ENCODE measurements around the gene ZFYVE21.

ZFYVE21 gene

DNA sequence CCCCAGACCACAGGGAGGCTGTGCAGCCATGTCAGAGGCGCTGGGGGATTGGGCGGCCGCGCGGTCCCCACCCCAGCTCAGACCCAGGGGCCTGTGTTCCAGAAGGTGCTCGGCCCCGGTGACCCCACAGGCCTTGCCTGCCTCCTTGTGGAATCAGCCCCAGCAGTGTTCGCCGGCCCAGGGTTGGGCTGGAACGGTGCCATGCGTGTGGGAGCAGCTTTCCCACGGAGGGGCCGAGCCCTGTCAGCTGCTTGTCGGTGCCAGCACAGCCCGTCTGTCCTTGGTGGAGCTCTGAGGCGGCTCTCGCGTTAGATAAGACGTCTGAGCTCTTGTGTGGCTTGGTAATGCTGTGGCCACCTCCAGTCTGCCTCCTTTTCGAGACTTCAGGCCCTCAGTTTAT is 8.5 kb downstream of the ZFYVE21 start:
- TF ChIP-seq, protein P1, sequence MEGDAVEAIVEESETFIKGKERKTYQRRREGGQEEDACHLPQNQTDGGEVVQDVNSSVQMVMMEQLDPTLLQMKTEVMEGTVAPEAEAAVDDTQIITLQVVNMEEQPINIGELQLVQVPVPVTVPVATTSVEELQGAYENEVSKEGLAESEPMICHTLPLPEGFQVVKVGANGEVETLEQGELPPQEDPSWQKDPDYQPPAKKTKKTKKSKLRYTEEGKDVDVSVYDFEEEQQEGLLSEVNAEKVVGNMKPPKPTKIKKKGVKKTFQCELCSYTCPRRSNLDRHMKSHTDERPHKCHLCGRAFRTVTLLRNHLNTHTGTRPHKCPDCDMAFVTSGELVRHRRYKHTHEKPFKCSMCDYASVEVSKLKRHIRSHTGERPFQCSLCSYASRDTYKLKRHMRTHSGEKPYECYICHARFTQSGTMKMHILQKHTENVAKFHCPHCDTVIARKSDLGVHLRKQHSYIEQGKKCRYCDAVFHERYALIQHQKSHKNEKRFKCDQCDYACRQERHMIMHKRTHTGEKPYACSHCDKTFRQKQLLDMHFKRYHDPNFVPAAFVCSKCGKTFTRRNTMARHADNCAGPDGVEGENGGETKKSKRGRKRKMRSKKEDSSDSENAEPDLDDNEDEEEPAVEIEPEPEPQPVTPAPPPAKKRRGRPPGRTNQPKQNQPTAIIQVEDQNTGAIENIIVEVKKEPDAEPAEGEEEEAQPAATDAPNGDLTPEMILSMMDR (IDR thresholded peaks at IDR 0.05; ENCODE audit: borderline replicate concordance, control extremely low read depth, extremely low read depth, insufficient read depth, missing control alignments), result no peak
- no peak for DNase-seq (ENCODE audit: low spot score)
- in situ Hi-C loops (cut with MboI; ENCODE audit: low sequenced_read_pairs, unreplicated experiment), result no loop called here

DNA sequence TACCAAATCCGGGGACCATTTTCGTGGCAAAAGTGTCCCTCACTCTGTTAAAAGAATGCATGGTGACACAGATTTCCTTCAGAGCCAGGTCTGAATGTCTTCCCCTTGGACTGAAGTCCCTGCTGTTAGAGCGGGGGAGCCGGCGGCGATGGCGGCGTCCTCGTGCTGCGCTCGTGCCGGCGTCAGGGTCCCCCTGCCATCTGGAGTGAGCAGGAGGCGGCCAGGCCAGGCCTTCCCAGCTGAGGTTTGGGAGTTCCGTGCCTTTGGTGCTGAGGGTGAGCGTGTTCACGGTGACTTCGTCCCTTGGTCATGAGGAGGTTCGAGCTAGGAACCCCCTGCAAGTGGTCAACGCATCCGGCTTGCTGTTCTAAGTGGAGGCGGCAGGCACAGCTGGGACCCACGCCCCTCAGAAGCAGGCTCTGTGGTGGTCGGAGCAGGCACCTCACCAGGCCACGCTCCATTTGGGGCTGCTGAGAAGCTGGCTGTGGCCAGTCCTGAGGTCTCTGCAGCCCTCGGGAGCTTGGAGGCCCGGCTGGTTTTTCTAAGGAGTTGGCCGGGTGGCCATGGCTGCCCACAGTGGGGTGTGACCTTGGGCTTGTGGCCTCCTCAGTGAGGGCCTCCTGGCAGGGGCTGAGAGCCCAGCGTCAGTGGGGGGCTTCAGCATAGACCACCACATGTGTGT is 9.5 kb downstream of the ZFYVE21 start:
- in situ Hi-C loops (cut with MboI; ENCODE audit: low sequenced_read_pairs, unreplicated experiment), result no loop called here
- TF ChIP-seq, protein P1 (IDR thresholded peaks at IDR 0.05; ENCODE audit: borderline replicate concordance, control extremely low read depth, extremely low read depth, insufficient read depth, missing control alignments), result no peak
- no peak for DNase-seq (ENCODE audit: low spot score)

DNA sequence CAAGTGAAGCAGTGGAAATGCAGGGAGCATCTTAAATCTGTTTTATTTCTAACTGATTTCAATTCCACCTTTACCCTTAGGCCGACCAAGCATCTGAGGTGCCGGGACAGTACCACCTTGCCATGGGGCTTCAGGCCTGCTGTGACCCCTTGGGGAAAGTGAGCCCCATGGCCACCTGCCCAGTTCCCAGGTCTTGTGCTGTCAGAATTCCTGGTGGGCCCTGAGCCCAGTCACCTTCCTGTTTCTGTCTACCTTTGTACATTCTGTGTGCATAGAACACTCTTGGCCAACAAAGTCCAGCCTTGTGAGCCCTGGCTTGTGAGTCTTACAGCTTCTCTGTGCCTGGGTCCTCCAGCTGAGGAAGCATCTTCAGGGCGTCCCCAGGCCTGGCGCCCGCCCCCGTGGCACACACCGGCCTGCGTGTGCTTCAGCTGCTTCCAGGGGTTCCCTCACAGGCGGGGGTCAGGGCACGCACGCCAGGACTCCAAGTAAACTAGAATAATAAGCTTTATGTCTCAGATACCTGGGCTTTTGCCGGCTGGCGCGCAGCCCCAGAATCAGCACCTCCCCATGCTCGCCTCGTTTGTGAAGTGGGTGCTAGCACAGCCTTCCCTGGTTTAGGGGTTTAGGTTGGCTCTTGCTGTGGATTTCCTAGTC is 10.3 kb downstream of the ZFYVE21 start:
- DNase-seq (ENCODE audit: low spot score), result no peak
- in situ Hi-C loops (cut with MboI; ENCODE audit: low sequenced_read_pairs, unreplicated experiment), result no loop called here
- TF ChIP-seq, protein P1 (IDR thresholded peaks at IDR 0.05; ENCODE audit: borderline replicate concordance, control extremely low read depth, extremely low read depth, insufficient read depth, missing control alignments), result no peak

DNA sequence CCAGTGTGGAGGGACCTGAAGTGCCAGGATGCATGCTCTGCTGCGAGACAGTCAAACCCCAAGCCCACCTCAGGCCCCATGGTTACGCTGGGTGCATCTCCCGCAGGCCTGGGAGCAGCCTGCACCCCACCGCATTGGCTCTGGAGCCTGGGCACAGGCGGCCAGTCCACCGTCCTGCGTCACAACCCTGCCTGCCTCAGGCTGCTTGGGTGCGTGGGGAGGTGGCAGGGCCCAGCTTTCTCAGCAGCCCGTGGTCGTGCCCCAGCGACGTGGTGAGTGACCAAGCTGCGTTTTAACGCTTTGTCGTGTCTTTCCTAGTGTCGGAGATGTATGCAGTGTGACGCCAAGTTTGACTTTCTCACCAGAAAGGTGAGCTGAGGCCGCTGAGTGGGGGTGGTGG is 10.9 kb downstream of the ZFYVE21 start:
- DNase-seq (ENCODE audit: low spot score), result no peak
- TF ChIP-seq, protein P1 (IDR thresholded peaks at IDR 0.05; ENCODE audit: borderline replicate concordance, control extremely low read depth, extremely low read depth, insufficient read depth, missing control alignments), result no peak
- in situ Hi-C loops (cut with MboI; ENCODE audit: low sequenced_read_pairs, unreplicated experiment), result no loop called here

DNA sequence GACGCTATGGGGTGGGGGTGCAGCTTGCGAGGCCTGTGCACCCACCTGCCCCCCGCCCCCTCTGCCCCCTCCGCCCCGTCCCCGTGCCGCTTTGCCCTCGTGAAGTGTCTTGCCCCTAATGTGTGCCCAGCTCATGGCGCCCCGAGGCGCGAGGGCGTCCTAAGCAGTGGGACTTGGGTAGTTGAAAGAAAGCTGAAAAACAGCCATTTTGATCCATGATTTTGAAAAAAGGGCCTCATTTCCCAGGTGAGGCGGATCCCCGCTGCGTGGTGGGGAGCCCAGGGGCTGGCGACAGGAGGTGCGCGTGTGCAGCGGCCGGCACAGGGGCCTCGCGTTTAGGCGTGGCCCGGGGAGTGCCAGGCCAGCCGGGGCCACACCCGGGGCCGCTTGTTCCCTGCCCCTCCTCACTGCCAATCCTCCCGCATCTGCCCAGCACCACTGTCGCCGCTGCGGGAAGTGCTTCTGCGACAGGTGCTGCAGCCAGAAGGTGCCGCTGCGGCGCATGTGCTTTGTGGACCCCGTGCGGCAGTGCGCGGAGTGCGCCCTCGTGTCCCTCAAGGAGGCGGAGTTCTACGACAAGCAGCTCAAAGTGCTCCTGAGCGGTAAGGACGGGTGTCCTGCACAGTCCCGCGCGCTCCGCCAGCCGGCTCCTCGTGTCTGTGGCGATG is 11.8 kb downstream of the ZFYVE21 start:
- DNase-seq (ENCODE audit: low spot score), result no peak
- TF ChIP-seq, protein P1 (IDR thresholded peaks at IDR 0.05; ENCODE audit: borderline replicate concordance, control extremely low read depth, extremely low read depth, insufficient read depth, missing control alignments), result no peak
- in situ Hi-C loops (cut with MboI; ENCODE audit: low sequenced_read_pairs, unreplicated experiment), result no loop called here

DNA sequence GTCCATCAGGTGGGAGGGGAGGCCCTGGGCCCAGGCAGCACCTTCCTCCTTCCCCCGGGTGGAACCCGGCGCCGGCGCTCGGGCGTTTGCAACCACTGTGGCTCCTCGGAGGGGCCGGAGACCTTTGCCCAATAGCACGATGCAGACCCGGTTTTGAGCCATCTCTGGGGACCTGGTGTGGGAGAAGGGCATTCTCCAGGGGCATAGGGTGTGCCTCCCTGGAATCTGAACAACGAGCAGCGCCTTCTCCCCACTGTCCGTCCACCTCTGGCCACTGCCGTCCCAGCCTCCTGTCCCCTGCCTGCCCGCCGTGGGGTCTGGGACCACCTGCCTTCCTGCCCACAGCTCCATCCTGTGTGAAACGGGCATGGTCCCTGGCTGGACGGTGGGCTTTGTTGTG is 12.5 kb downstream of the ZFYVE21 start:
- TF ChIP-seq, protein P1 (IDR thresholded peaks at IDR 0.05; ENCODE audit: borderline replicate concordance, control extremely low read depth, extremely low read depth, insufficient read depth, missing control alignments), result no peak
- in situ Hi-C loops (cut with MboI; ENCODE audit: low sequenced_read_pairs, unreplicated experiment), result no loop called here
- no peak for DNase-seq (ENCODE audit: low spot score)
